Measurements from ENCODE around the gene SLC6A11.

Gene SLC6A11

DNA sequence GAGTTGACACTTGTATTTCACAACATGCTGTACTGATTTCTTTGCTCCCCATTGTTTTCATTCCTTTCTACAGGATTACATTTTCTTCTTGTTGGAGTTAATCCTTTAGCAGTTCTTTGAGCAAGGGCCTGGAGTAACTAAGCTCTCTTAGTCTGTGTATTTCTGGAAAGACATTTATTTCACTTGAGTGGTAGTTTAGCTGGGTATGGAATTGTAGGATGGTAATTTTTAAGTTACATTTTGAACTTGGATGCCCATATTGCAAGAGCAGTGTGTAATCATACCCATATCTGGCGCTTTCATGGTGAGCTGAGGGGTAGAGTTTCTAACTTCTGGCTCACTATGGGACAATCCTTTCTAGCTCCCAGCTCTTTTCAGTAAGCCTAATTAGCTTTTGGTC lies 74.6 kb downstream of the SLC6A11 start:
- no peak overlapping the region for H3K4me3 ChIP-seq (ENCODE audit: low read depth, low read length)
- DNase-seq (ENCODE audit: low read depth): no peak
- no peak for TF ChIP-seq CTCF (IDR thresholded peaks at IDR 0.05; ENCODE audit: control insufficient read depth, extremely low read depth, insufficient read depth)

DNA sequence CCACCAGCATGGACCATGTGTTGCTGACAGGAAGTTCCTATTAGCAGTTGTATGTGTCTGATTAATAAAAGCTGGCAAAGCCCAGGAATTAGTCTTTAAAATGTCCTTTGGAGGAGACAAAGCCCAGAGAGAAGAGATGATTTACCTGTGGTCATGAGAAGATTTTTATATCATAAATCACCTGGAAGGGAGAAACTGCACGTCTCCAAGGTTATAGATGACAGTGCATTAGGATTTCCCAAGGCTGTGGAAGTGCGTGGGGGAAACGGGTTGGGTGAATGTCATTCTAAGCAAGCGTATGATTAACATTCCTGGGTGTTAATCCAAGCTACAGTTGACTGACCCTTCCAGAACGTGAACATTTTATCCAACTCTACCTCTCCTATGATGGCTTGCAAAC lies 76.6 kb downstream of the SLC6A11 start:
- no peak for DNase-seq (ENCODE audit: low read depth)
- H3K4me3 ChIP-seq (ENCODE audit: low read depth, low read length): no peak overlapping the region
- no peak for TF ChIP-seq CTCF (IDR thresholded peaks at IDR 0.05; ENCODE audit: control insufficient read depth, extremely low read depth, insufficient read depth)

GRCh38 chr3:10901296-10901945 lies 85.4 kb downstream of the SLC6A11 start:
- TF ChIP-seq CTCF (IDR thresholded peaks at IDR 0.05; ENCODE audit: control insufficient read depth, extremely low read depth, insufficient read depth): no peak
- DNase-seq (ENCODE audit: low read depth): no peak
- H3K4me3 ChIP-seq (ENCODE audit: low read depth, low read length): no peak overlapping the region

- no peak overlapping the region for H3K4me3 ChIP-seq (ENCODE audit: low read depth, low read length)
- TF ChIP-seq CTCF (IDR thresholded peaks at IDR 0.05; ENCODE audit: control insufficient read depth, extremely low read depth, insufficient read depth): no peak
- DNase-seq (ENCODE audit: low read depth): no peak
Observed at GRCh38 chr3:10907262-10907661, 91.2 kb downstream of the SLC6A11 start.

DNA sequence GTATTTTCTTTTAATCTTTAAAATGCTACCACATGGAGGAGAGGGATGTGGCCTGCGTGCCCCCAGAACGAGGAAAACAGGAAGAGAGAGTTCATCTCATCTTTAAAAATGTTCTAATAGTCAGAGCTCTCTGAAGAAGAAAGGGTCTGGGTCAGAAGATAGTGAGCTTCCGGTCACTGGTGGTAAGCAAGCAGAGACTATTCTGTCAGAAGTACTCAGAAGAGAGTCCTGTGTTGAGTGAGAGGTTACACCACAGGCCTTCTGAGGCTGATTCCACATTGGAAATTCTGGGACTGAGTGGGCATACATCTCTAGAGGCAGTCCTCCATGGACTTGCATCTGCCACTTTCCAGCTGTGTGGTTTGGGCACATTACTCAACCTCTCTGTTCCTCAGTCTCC lies 94.3 kb downstream of the SLC6A11 start:
- no peak for DNase-seq (ENCODE audit: low read depth)
- no peak overlapping the region for H3K4me3 ChIP-seq (ENCODE audit: low read depth, low read length)
- no peak for TF ChIP-seq CTCF (IDR thresholded peaks at IDR 0.05; ENCODE audit: control insufficient read depth, extremely low read depth, insufficient read depth)

DNA sequence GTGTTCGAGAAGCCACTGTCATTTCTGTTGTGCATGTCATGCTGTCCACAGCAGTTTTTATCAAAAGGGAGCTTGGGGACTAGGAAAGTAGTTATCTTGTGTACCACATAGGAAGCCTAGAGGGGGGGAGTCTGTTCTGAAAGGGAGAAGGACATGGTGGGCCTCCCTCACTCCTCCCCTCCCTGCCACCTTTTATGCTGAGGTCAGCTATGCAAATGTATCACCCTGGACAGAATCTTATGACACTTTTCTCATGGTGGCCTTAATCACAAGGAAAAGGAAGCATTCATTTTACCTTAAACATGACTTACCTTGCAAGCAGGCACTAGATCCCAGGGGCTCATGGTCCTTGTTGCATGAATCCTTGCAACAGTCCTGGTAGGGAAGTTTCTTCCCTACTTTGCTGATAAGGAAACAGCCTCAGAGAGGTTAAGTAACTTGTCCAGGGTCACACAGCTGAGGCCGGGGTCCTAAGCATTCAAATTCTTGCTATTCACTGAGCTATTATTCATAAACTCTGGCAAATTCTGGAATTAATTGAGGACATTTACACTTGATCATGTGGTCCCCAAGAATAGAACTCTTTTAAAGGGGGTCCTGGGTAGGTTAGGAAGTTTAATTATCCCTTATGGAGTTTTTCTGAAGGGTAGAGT lies 95.4 kb downstream of the SLC6A11 start:
- no peak for TF ChIP-seq CTCF (IDR thresholded peaks at IDR 0.05; ENCODE audit: control insufficient read depth, extremely low read depth, insufficient read depth)
- DNase-seq (ENCODE audit: low read depth): no peak

GRCh38 chr3:10912786-10913185 lies 96.8 kb downstream of the SLC6A11 start:
- no peak overlapping the region for H3K4me3 ChIP-seq (ENCODE audit: low read depth, low read length)
- no peak for DNase-seq (ENCODE audit: low read depth)
- no peak for TF ChIP-seq CTCF (IDR thresholded peaks at IDR 0.05; ENCODE audit: control insufficient read depth, extremely low read depth, insufficient read depth)

More for the DNA sequence above, 95.4 kb downstream of the SLC6A11 start:
- no peak overlapping the region for H3K4me3 ChIP-seq (ENCODE audit: low read depth, low read length)
